Germinal center (tissue), 1 donor: Measurements from ENCODE around the gene TMC8.
A peak's percentile ranks its signal among the peaks of the same experiment; 100 is the strongest.
"Not testable (repeated sequence)": the region's sequence is repeated elsewhere in the genome, so short reads cannot be mapped to it uniquely, and the experiment has no call there.

Experiments
- DNase-seq: peaks from one replicate; pipeline ENCODE4 v3.0.0; 2012; ENCODE audit warnings: mixed read lengths, low spot score

The TMC8 gene

GRCh38 chr17:78135858-78136500, 5.4 kb downstream of the TMC8 start:
- DNase-seq: no peak

GRCh38 chr17:78137392-78138203, 7.0 kb downstream of the TMC8 start:
- peak; percentile 54 for DNase-seq

GRCh38 chr17:78138204-78139060, 7.9 kb downstream of the TMC8 start:
- no peak for DNase-seq

GRCh38 chr17:78139861-78140168, 9.2 kb downstream of the TMC8 start:
- DNase-seq: not testable (repeated sequence)

GRCh38 chr17:78140169-78141051, 9.8 kb downstream of the TMC8 start:
- DNase-seq: peak; percentile 94

- DNase-seq: no peak
These were observed 11.0 kb downstream of the TMC8 start for GRCh38 chr17:78141437-78142118.

GRCh38 chr17:78142119-78142861, 11.7 kb downstream of the TMC8 start:
- no peak for DNase-seq

- DNase-seq: no peak
These were observed 12.9 kb downstream of the TMC8 start for GRCh38 chr17:78143214-78144146.

- DNase-seq: no peak
These were observed 13.7 kb downstream of the TMC8 start for GRCh38 chr17:78144147-78144719.

GRCh38 chr17:78144736-78145641, 14.4 kb downstream of the TMC8 start:
- DNase-seq: no peak

- DNase-seq: no peak
These were observed 15.9 kb downstream of the TMC8 start for GRCh38 chr17:78146471-78146869.

- no peak for DNase-seq
These were observed 16.3 kb downstream of the TMC8 start for GRCh38 chr17:78146881-78147280.

- peak; percentile 53 for DNase-seq
These were observed 16.9 kb downstream of the TMC8 start for GRCh38 chr17:78147315-78147998.

GRCh38 chr17:78148286-78149016, 17.9 kb downstream of the TMC8 start:
- DNase-seq: no peak

- DNase-seq: no peak
These were observed 21.0 kb downstream of the TMC8 start for GRCh38 chr17:78151514-78152008.
